GM21619 (cell line): ENCODE data around the gene UCN3.
"Not testable (repeated sequence)": the region's sequence is repeated elsewhere in the genome, so short reads cannot be mapped to it uniquely, and the experiment has no call there.

Source experiments
- ATAC-seq: cut with Tn5 transposase; IDR thresholded peaks from one replicate; pipeline ENCODE4 v1.9.1; 2021; ENCODE audit not compliant: unreplicated experiment

The UCN3 gene

DNA sequence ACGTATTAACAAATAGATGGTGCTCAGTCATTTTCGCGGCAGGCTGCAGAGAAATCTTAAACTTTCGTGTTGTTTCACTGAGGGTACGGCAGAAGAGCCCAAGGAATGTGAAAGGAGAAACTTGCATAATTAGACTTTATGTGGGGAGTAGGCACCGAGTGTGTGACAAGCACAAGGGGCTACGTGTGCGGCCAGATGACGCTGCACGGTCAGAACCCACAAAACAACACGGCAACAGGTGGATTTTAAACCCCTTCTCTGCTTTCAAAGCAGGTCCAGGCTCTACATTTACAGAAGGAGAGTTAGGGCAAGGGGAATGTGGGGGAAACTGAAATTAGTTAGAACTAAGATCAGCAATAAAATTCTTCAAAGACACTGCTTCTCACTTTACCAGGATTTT, 392 bp upstream of the UCN3 start:
- no peak for ATAC-seq

DNA sequence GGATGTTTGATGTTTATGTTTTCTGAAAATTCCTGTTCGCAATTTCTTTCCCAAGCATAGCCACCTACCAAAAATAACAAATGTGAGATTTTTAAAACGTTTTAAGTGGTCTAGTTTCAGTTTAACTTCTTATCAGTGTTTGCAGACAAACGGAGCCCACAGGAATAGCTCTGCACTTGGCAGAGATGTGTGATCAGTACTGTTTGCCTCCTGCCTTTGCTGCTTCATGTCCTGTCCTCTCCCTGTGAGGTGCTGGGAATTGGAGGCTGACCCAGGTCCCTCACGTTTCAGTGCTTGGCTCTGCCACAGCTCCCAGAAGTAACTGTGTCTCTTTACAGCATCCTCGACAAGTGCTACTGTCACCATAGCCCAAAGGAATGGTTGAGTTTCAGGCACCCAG, 1.2 kb downstream of the UCN3 start:
- no peak for ATAC-seq

DNA sequence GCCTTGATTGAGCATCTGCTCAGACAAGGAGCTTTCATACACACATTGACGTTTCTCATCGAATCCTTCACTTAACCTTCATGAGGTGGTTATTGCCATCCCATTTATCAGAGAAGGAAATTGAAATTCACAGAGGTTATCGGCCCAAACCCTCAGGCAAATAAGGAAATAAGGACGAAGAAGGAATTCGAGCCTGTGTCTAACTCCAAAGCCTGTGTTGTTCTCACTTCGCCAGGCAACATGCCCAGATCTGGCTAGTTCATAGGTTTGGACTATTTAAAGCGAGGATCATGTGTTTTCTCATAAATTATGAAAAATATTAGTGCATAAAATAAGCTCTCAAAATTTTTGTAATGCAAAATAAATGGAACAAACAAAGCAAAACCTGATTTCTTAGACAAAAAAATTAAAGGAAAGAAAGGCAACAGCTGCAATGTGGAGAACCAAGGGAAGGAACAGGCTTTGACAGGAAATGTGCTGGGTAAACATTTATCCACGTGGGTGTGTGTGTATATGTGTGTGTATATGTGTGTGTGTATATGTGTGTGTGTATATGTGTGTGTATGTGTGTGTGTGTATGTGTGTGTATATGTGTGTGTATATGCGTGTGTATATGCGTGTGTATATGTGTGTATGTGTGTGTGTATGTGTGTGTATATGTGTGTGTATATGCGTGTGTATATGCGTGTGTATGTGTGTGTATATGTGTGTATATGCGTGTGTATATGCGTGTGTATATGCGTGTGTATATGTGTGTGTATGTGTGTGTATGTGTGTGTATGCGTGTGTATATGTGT, 4.8 kb downstream of the UCN3 start:
- ATAC-seq: no peak

DNA sequence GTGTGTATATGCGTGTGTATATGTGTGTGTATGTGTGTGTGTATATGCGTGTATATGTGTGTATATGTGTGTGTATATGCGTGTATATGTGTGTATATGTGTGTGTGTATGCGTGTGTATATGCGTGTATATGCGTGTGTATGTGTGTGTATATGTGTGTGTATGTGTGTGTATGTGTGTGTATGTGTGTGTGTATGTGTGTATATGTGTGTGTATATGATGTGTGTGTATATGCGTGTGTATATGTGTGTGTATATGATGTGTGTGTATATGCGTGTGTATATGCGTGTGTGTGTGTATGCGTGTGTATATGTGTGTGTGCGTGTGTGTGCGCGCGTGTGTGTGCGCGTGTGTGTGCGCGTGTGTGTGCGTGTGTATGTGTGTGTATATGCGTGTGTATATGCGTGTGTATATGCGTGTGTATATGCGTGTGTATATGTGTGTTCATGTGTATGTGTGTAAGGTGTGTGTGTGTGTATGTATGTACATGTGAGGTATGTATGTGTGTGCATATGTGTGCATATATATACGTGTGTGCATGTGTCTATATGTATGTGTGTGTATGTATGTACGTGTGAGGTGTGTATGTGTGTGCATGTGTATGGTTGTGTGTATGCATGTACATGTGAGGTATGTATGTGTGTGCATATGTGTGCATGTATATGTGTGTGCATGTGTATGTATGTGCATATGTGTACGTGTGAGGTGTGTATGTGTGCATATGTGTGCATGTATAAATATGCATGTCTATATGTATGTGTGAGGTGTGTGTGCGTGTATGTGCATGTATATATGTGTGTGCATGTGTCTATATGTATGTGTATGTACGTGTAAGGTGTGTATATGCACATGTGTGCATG, 6.0 kb downstream of the UCN3 start:
- ATAC-seq: no peak

DNA sequence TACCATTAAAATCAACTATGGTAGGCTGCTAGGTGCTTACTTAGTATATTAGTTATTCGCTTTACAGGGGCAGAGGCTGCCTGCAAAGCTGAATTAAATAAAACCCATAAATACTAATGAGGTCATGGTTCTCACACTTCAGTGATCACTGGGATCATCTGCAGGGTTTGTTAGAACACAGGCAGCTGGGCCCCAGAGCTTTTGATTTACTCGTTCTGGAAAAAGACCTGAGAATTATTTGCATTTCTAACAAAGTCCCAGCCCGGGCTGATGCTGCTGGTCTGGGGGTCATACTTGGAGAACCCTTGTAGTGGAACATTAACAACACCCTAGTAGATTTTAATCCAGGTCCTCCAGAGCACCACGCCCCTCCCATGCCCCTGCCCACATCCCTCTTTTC, 8.5 kb downstream of the UCN3 start:
- ATAC-seq: no peak

DNA sequence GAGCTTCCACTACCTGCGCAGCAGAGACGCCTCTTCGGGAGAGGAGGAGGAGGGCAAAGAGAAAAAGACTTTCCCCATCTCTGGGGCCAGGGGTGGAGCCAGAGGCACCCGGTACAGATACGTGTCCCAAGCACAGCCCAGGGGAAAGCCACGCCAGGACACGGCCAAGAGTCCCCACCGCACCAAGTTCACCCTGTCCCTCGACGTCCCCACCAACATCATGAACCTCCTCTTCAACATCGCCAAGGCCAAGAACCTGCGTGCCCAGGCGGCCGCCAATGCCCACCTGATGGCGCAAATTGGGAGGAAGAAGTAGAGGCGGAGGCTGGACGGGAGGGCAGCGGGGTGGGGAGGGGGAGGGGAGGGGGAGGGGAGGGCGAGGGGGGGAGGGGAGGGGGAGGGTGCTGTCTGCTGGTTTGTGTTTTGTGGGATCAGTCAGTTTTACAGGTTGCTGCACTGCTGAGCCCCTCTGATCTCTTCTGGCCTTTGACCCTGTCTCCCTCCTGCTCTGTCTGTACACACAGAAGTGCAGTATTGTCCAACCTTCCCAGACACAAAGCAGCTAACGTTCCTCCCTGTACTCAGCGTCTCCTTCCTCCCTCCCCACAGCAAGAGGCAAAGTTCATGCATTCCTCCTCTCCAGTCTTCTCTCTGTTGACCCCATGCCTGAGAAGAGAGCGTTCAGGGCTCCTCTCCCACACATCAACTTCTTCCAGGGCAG, 9.3 kb downstream of the UCN3 start:
- no peak for ATAC-seq

DNA sequence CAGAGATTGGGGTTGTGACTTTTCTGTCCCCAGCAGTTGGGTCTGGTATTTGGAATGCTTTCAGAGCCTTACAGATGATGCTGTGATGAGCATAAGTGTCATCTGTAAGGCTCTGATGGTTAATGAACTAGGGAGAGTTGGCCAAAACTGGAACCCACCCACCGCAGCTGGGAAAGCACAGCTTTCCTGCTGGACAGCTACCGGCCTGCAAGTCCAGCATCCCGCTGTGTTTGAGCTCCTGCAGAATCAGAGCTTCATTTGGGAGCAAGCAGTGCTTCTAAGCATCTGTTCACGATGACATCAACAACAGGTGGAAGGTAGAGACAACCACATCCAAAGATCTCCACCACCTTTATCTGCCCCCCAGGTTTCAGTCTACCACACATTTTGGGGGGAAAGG, 11.7 kb downstream of the UCN3 start:
- ATAC-seq: no peak

DNA sequence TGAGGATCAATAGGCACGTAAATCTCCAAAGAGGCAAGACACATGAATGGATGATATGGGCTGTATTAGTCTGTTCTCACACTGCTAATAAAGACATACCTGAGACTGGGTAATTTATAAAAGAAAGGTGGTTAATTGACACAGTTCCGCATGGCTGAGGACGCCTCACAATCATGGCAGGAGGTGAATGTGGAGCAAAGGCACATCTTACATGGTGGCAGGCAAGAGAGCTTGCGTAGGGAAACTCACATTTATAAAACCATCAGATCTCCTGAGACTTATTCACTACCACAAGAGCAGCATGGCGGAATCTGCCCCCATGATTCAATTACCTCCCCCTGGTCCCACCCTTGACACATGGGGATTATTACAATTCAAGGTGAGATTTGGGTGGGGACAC, 14.4 kb downstream of the UCN3 start:
- not testable (repeated sequence) for ATAC-seq

DNA sequence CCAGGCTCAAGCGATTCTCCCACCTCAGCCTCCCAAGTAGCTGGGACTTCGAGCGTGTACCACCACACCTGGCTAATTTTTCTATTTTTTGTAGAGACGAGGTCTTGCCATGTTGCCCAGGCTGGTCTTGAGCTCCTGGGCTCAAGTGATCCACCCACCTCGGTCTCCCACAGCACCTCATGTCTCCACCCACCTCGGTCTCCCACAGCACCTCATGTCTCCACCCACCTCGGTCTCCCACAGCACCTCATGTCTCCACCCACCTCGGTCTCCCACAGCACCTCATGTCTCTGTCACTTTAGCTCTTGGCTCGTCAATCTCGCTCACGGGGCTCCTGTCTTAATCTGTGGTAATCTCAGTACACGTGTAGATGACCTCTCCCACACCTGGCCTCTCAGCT, 15.6 kb downstream of the UCN3 start:
- not testable (repeated sequence) for ATAC-seq

DNA sequence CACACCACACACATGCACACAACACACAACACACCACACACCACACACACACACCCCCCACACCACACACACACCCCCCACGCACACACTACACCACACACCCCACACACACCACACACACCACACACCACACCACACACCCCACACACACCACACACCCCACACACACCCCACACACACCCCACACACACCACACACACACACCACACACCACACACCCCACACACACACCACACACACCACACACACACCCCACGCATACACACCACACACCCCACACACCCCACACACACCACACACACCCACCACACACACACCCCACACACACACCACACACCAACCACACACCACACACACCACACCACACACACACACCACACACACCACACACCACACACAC, 16.4 kb downstream of the UCN3 start:
- ATAC-seq: no peak

DNA sequence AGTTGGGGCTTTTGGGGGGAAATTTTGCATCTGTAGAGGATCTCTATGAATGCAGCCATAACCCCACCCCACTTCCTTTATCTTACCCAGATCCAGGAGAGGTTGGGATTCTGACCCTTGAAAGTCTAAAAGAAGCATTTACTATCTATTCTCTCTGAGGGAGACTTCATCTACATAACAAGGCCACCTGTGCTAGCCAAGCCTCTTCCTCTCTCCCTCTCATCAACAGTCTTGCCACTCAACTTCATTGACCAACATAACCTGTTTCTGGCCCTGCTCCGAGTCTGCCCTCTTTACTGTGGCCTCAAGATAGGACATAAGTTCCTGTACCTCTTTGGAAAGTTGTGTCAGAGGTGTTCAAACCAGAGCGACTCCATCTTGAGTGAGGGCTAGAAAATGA, 20.5 kb downstream of the UCN3 start:
- ATAC-seq: no peak

DNA sequence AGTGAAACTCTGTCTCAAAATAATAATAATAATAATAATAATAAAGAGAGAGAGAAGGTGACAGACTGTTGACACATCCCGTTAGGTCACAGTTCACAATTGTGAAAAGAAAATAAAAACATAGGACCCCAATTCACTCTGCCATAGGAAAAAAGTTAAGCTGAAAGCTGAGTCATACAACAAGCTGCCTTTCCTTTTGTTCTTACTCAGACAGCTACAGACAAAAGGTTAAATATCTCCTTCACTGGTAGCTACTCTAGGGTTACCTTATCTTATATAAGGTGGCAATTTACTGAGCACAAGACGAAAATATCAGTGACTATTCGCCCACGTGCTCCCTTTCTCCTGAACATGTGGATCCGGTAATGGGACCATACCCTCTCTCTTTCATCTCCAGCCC, 22.4 kb downstream of the UCN3 start:
- ATAC-seq: no peak

DNA sequence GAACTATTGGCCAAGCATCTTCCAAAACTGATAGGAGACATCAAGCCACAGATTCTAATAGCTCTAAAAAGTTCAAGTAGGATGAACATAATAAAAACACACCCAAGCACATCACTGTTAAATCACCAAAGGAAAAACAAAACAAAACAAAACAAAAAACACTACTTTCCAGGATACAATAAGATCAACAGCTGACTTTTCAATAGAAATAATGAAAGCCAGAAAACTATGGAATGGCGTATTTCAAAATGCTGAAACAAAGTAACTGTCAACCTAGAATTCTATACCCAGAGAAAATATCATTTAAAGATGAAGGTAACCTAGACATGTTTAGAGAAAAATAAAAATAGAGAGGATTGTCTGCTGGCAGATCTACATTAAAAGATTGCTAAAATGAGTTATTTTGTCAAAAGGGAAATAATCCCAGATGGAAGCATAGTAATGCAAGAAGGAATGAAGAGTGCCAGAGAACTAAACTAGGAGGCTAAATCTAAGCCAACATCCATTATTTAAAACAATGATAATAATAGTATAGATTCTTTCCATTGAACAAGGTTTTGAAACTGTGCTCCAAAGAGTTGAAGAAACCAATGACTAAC, 25.9 kb downstream of the UCN3 start:
- no peak for ATAC-seq

DNA sequence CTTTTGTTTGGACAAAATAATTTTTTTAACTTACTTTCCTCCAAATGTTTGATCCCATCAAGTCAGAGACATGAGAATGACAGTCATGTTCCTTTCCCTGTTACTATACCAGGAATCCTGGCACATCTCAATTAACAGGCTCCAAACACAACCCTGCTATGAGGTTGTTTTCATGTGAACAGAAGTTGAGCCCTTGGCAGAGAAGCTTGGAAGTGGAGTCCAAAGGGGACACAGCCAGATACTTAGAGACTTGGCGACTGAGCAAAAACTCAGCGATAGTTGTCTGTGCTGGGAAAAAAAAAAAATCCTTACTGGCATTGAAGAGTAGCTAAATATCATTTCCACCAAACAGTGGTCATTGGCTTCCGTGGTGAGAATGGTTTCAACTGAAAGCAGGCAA, 27.0 kb downstream of the UCN3 start:
- ATAC-seq: no peak

DNA sequence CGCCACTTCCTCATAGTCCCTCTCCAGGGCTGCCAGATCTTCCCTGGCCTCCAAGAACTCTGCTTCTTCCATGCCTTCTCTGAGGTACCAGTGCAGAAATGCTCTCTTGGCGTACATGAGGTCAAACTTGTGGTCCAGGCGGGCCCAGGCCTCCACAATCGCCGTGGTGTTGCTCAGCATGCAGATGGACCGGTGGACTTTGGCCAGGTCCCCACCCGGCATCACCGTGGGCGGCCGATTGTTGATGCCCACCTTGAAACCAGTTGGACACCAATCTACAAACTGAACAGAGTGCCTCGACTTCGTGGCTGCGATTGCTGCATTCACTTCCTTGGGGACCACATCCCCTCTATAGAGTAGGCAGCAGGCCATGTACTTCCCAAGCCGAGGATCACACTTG, 28.8 kb downstream of the UCN3 start:
- ATAC-seq: no peak

DNA sequence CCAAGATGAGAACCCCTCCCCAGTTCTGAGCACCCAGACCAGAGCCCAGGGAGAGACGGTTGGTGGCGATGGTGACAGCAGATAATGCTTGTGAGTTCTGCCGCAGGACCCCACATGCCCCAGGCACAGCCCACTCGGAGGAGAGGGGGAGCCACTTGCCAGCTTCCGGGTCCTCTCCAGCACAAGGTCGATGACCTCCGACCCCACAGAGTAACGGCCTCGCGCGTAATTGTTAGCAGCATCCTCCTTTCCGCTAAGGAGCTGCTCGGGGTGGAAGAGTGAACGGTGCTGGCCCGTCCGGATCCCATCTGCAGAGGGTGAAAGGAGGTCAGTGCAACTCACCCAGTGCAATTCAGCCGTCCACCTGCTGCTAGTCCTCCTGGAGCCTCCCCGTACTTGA, 30.4 kb downstream of the UCN3 start:
- no peak for ATAC-seq

DNA sequence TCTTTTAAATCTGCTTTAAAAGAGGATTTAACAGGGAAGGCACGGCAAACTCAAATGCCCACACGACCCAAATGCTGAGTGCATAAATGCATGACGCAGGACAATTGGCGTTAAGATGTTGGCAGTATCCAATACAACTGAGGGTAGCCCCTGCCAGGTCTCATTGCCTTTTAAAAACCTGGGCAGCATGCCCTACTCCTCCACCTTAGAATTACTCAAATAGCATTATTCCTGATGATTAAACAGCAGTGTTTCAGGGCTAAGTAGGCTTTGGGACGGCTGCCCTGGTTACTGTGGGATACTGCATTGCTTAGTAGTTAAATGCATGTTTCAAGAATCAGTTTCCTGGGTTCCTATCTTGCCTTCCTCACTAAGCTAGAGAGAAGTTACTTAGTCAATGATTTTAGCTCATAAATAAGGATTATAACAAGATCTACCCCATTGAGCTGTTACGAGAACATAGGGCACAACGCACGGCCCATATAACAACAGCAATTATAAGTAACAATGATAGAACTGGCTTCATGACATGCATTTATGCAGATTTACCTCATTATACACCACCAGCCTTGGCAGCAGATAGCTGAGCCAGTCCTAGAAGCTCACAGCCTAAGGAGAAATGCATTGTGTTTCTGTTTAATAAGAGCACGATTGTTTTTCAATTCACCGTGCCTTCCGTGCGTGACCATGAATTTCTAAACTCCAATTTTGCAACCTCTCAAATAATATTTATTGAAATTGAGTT, 32.0 kb downstream of the UCN3 start:
- no peak for ATAC-seq

DNA sequence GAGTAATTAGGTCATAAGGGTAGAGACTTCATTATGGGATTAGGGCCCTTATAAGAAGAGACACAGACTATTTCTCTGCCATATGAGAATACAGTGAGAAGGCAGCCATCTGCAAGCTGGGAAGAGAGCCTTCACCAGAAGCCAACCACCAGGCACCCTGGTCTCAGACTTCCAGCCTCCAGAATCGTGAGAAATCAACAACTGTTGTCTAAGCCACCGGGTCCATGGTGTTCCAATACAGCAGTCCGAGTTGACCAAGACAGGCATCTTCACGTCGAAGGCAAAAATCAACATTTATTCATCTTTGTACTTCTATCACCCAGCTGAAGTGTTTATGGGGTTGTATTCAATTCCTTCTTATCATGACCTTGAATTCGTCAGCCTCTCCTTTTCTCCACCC, 34.6 kb downstream of the UCN3 start:
- ATAC-seq: no peak

DNA sequence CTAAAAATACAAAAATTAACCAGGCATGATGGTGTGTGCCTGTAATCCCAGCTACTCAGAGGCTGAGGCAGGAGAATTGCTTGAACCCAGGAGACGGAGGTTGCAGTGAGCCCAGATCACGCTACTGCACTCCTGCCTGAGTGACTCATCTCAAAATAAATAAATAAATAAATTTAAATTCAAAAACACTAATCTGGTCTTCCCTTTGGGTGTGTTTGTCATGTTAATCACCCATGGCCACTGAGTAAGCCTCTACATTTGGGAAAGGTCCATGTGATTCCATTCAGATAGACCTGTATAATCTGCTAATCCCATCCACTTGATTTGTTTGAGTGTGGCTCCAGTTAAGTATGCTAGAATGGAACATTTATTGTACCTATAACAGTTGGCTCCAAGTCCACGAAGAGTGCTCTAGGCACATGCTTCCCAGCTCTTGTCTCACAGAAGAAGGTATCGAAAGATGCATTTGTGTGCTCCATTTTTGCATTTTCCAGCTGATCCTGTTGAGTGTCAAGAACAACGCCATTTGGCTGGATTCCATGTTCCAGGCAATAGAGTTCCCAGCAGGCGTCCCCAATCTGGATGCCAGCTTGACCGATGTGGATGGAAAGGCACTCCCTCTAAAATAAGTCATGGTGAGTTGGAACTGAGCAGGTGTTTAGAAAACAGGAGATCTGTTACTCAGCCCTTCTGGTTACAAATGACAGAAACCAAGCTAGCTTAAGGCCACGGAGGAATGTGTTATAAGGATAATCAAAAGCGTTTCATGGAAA, 35.9 kb downstream of the UCN3 start:
- ATAC-seq: no peak

DNA sequence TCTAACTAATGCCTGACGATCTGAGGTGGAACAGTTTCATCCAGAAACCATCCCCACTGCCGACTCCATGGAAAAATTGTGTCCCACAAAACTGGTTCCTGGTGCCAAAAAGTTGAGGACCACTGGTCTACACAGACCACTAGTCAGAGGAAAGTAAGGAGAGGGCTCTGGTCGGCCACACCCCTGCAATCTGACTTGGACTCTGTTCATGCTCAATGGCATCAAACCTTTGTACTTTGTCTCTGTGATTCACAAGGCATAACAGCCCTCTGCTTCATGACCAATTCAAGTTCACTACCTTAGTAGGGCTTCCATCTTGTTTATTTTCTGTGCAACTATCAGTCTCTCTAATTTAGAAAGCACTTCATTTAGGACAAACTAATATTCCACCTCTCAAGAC, 38.0 kb downstream of the UCN3 start:
- no peak for ATAC-seq
